DLD1 (cell line): Measurements from ENCODE around the gene ANKRD53.

ENCODE experiments used
- in situ Hi-C: cut with HindIII; loops from 2 replicates; pipeline ENCODE4 v1.10.0; 2017; ENCODE audit warnings: low sequenced_read_pairs

Gene ANKRD53

GRCh38 chr2:70942396-70943204 lies 35.8 kb upstream of the ANKRD53 start:
- in situ Hi-C loops: loop anchor here (5.0 kb wide), 1 partner anchor 45 kb away; no protein-coding TSS in a partner anchor

- in situ Hi-C loops: loop anchor here (5.0 kb wide), 1 partner anchor 44 kb away; no protein-coding TSS in a partner anchor
These were observed 35.1 kb upstream of the ANKRD53 start for GRCh38 chr2:70943205-70943871.

- in situ Hi-C loops: loop anchor here (5.0 kb wide), 1 partner anchor 43 kb away; no protein-coding TSS in a partner anchor
These were observed 34.2 kb upstream of the ANKRD53 start for GRCh38 chr2:70944111-70944690.

GRCh38 chr2:70946832-70947442 lies 31.5 kb upstream of the ANKRD53 start:
- in situ Hi-C loops: no loop called here

- in situ Hi-C loops: no loop called here
These were observed 30.8 kb upstream of the ANKRD53 start for GRCh38 chr2:70947556-70948184.

GRCh38 chr2:70948337-70949003 lies 30.0 kb upstream of the ANKRD53 start:
- in situ Hi-C loops: no loop called here

- in situ Hi-C loops: no loop called here
These were observed 29.3 kb upstream of the ANKRD53 start for GRCh38 chr2:70949086-70949485.

- in situ Hi-C loops: no loop called here
These were observed 23.5 kb upstream of the ANKRD53 start for GRCh38 chr2:70954886-70955285.

GRCh38 chr2:70956141-70956540 lies 22.3 kb upstream of the ANKRD53 start:
- in situ Hi-C loops: no loop called here

- in situ Hi-C loops: no loop called here
These were observed 20.6 kb upstream of the ANKRD53 start for GRCh38 chr2:70957798-70958197.

GRCh38 chr2:70958759-70959158 lies 19.7 kb upstream of the ANKRD53 start:
- in situ Hi-C loops: no loop called here

GRCh38 chr2:70959271-70959761 lies 19.1 kb upstream of the ANKRD53 start:
- in situ Hi-C loops: no loop called here

- in situ Hi-C loops: no loop called here
These were observed 18.3 kb upstream of the ANKRD53 start for GRCh38 chr2:70959851-70960832.

- in situ Hi-C loops: no loop called here
These were observed 17.4 kb upstream of the ANKRD53 start for GRCh38 chr2:70960833-70961647.

GRCh38 chr2:70961648-70961994 lies 16.8 kb upstream of the ANKRD53 start:
- in situ Hi-C loops: no loop called here

- in situ Hi-C loops: no loop called here
These were observed 16.1 kb upstream of the ANKRD53 start for GRCh38 chr2:70962211-70962884.
